HCT116 (cell line): ENCODE results near the gene ZNF274. TPM values are rescaled to one million over a fixed set of nuclear protein-coding genes. Genes with fewer than 3 reads are reported as not detected.

ENCODE experiments used
- ATAC-seq: fragments of 200-7000 bp; cut with Tn5 transposase; 2 replicates; pipeline ENCODE4 v1.9.1; 2020; ENCODE audit warnings: mild to moderate bottlenecking, moderate library complexity
- BruUV-seq: library from RNA; stranded (reverse); fragments of 400-500 nt; replicated peaks from 2 replicates; lab custom pipeline; 2021; lab: Mats Ljungman, UMichigan
- CTCF ChIA-PET: fragments of 300-600 bp; sonication (Branson Sonifier 250); formaldehyde crosslinking; loops from one replicate; lab custom pipeline; 2021; ENCODE audit warnings: antibody characterized with exemption; lab: Charles Lee
- POLR2A ChIA-PET: fragments of 300-600, 350-600 bp; sonication (Branson Sonifier 250); formaldehyde crosslinking; loops from one replicate; lab custom pipeline; 2021; ENCODE audit warnings: antibody characterized with exemption; lab: Charles Lee
- RAD21 ChIA-PET, 2 experiments: fragments of 300-600 bp; sonication (Branson Sonifier 250); formaldehyde crosslinking; loops; one replicate each; lab custom pipeline; 2023; ENCODE audit warnings: low total read pairs in 2 of 2; ENCODE audit not compliant: uncharacterized antibody in 2 of 2, unreplicated experiment in 2 of 2, low non-redundant PET in 1 of 2; lab: Charles Lee
- DNase-seq: peaks from one replicate; pipeline ENCODE4 v3.0.0-alpha.2; 2010; ENCODE audit warnings: low read depth, low spot score
- H2AFZ ChIP-seq: fragments of 200-600 bp; shearing (Covaris generic), sonication (generic); 2 replicates; pipeline ENCODE4 v1.6.1; 2017; ENCODE audit warnings: low read depth, mixed run types, mixed read lengths, antibody characterized with exemption, low read length; ENCODE audit not compliant: poor library complexity, severe bottlenecking
- H3K27ac ChIP-seq: 2 replicates; pipeline ENCODE4 v1.5.1; 2012; ENCODE audit warnings: low read depth, low read length
- H3K27me3 ChIP-seq: fragments of 200-600 bp; sonication (generic); 2 replicates; pipeline ENCODE4 v1.6.1; 2016; ENCODE audit warnings: mixed run types, low read length, mixed read lengths; ENCODE audit not compliant: insufficient read depth
- H3K36me3 ChIP-seq, 2 experiments: fragments of 200-500 bp in 1 of 2; fragments of 200-600 bp in 1 of 2; sonication (Bioruptor generic) in 1 of 2; sonication (generic) in 1 of 2; 2 replicates each; pipeline versions ENCODE4 v1.5.1 to v1.6.1; 2014 to 2016; ENCODE audit warnings: low read length in 2 of 2, inconsistent platforms in 1 of 2, mixed read lengths in 1 of 2, mixed run types in 1 of 2; ENCODE audit not compliant: insufficient read depth in 2 of 2, control insufficient read depth in 1 of 2
- H3K4me1 ChIP-seq, 2 experiments: fragments of 200-600 bp in 1 of 2; sonication (generic) in 1 of 2; 2 replicates each; pipeline versions ENCODE4 v1.5.1 to v1.6.1; 2012 to 2017; ENCODE audit warnings: low read length in 2 of 2, inconsistent platforms in 1 of 2, mild to moderate bottlenecking in 1 of 2, mixed read lengths in 1 of 2, mixed run types in 1 of 2, moderate library complexity in 1 of 2; ENCODE audit not compliant: insufficient read depth in 2 of 2, control insufficient read depth in 1 of 2
- H3K4me2 ChIP-seq: fragments of 200-600 bp; sonication (generic); 2 replicates; pipeline ENCODE4 v1.6.1; 2017; ENCODE audit warnings: mixed run types, low read length, mixed read lengths
- H3K4me3 ChIP-seq, 2 experiments: fragments of 200-600 bp in 1 of 2; sonication (generic) in 1 of 2; replicated peaks in 1 of 2; 2 replicates each; pipeline ENCODE4 v1.5.1; 2011 to 2016; ENCODE audit warnings: low read length in 2 of 2, control low read depth in 1 of 2, low read depth in 1 of 2, mild to moderate bottlenecking in 1 of 2, mixed read lengths in 1 of 2, mixed run types in 1 of 2
- H3K79me2 ChIP-seq: fragments of 200-600 bp; sonication (generic); 2 replicates; pipeline ENCODE4 v1.6.1; 2017; ENCODE audit warnings: mild to moderate bottlenecking, mixed run types, low read length, moderate library complexity, mixed read lengths; ENCODE audit not compliant: insufficient read depth
- H3K9ac ChIP-seq: fragments of 200-600 bp; sonication (generic); 2 replicates; pipeline ENCODE4 v1.6.1; 2016; ENCODE audit warnings: low read length, mixed read lengths
- H3K9me2 ChIP-seq: fragments of 200-600 bp; sonication (generic), shearing (Covaris generic); 2 replicates; pipeline ENCODE4 v1.6.1; 2017; ENCODE audit warnings: mixed run types, mild to moderate bottlenecking, moderate library complexity; ENCODE audit not compliant: insufficient read depth
- H3K9me3 ChIP-seq, 2 experiments: fragments of 200-500 bp in 1 of 2; fragments of 200-600 bp in 1 of 2; sonication (Bioruptor generic) in 1 of 2; sonication (generic) in 1 of 2; 2 replicates each; pipeline ENCODE4 v1.6.1; 2014 to 2017; ENCODE audit warnings: low read length in 2 of 2, mixed read lengths in 2 of 2, inconsistent platforms in 1 of 2, low read depth in 1 of 2, mild to moderate bottlenecking in 1 of 2, mixed run types in 1 of 2, moderate library complexity in 1 of 2; ENCODE audit not compliant: control insufficient read depth in 1 of 2, insufficient read depth in 1 of 2
- H4K20me1 ChIP-seq: fragments of 200-600 bp; sonication (generic), shearing (Covaris generic); 2 replicates; pipeline ENCODE4 v1.6.1; 2017; ENCODE audit warnings: mixed run types, mild to moderate bottlenecking, moderate library complexity; ENCODE audit not compliant: insufficient read depth
- CBX3 ChIP-seq: IDR thresholded peaks from 2 replicates; pipeline ENCODE4 v1.6.1; 2012; ENCODE audit warnings: low read depth
- EGR1 ChIP-seq: IDR thresholded peaks from 2 replicates; pipeline ENCODE4 v1.6.1; 2012; ENCODE audit warnings: low read depth
- ELF1 ChIP-seq: IDR thresholded peaks from 2 replicates; pipeline ENCODE4 v1.6.1; 2012; ENCODE audit warnings: low read depth, borderline replicate concordance
- EZH2phosphoT487 ChIP-seq: fragments of 200-600 bp; IDR thresholded peaks from 2 replicates; pipeline ENCODE4 v1.6.1; 2018; ENCODE audit warnings: antibody characterized with exemption, borderline replicate concordance
- JUND ChIP-seq: IDR thresholded peaks from 2 replicates; pipeline ENCODE4 v1.6.1; 2012
- POLR2A ChIP-seq: IDR thresholded peaks from 2 replicates; pipeline ENCODE4 v1.7.0; 2011; ENCODE audit warnings: borderline replicate concordance; ENCODE audit not compliant: insufficient read depth, insufficient read length; ENCODE audit errors: extremely low read depth
- POLR2AphosphoS5 ChIP-seq: IDR thresholded peaks from 2 replicates; pipeline ENCODE4 v1.6.1; 2011; ENCODE audit warnings: mild to moderate bottlenecking, low read depth, low read length, moderate library complexity
- RAD21 ChIP-seq: IDR thresholded peaks from 2 replicates; pipeline ENCODE4 v1.6.1; 2012; ENCODE audit warnings: low read depth, mild to moderate bottlenecking
- REST ChIP-seq: IDR thresholded peaks from 2 replicates; pipeline ENCODE4 v1.6.1; 2012; ENCODE audit warnings: low read depth
- TCF7L2 ChIP-seq: IDR thresholded peaks from 2 replicates; pipeline ENCODE4 v1.7.0; 2011; ENCODE audit warnings: borderline replicate concordance, inconsistent platforms; ENCODE audit not compliant: insufficient read depth, insufficient read length; ENCODE audit errors: extremely low read depth
- ZNF274 ChIP-seq: fragments of 200-500 bp; sonication (Bioruptor generic); IDR thresholded peaks from 2 replicates; pipeline ENCODE4 v1.6.1; 2014; ENCODE audit warnings: mild to moderate bottlenecking, low read depth, low read length, inconsistent platforms
- intact Hi-C: fragments of 100-400 bp; cut with micrococcal nuclease; formaldehyde crosslinking; loops from 2 replicates; pipeline ENCODE4 v1.10.0; 2022
- total RNA-seq: library from RNA; stranded (reverse); gene quantifications from one replicate; pipeline ENCODE4 v1.2.1, GENCODE V29; 2021; ENCODE audit not compliant: unreplicated experiment
- TF ChIP-seq, protein P1 (sequence below): IDR thresholded peaks from 2 replicates; pipeline ENCODE4 v1.6.1; 2012
- TF ChIP-seq, protein P2 (sequence below), 3 experiments: fragments of 200-600 bp in 1 of 3; sonication (generic) in 1 of 3; IDR thresholded peaks in 2 of 3; conservative IDR thresholded peaks in 1 of 3; 2 replicates each; pipeline ENCODE4 v1.5.1; 2012 to 2017; ENCODE audit warnings: low read depth in 2 of 3, low read length in 2 of 3, antibody characterized with exemption in 1 of 3, borderline replicate concordance in 1 of 3, control low read depth in 1 of 3, mild to moderate bottlenecking in 1 of 3, mixed read lengths in 1 of 3, mixed run types in 1 of 3, moderate library complexity in 1 of 3; ENCODE audit not compliant: insufficient read depth in 1 of 3

ZNF274 gene
- total RNA-seq, 1 experiment from 2014 or later = 7.8 TPM

DNA sequence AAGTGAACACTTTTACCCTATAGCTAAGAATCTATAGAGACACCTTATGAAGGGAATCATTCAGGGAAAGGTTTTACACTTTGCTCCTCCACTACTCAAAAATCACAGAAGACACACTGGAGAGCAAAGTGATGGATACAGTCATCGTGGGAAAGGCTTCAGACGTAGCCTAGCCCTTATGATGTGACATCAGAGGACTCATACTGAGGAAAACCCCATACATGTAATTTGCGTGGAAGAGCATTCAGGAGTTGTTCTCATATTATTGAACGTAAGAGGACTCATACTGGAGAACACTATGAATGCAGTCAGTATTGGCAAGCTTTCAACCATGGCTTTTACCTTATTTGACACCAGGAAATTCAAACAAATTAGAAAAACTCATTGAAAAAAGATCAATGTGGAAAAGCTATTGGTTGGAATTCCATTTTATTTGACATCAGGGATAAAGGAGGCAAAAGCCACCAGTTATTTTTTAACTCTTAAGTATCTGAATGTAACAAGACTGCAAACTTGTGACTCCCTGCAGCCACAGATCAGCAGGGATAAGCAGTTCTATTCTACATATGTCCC, 16.1 kb upstream of the ZNF274 start:
- Histone ChIP-seq H3K36me3 (no peaks in the 10 kb centered on the region), H3K9me2 (no peaks in the 10 kb centered on the region), H4K20me1 (no peaks in the 10 kb centered on the region), H3K9me3 (peaks cover 28 to 31% of the 10 kb centered on the region in 2 experiments; a peak in 3 of 4 replicates), H3K27me3 (no peaks in the 10 kb centered on the region), H3K27ac (no peak overlapping the region), H3K4me3 (no peak overlapping the region), H3K4me2 (no peak overlapping the region), H3K9ac (no peak overlapping the region), H2AFZ (no peak overlapping the region), H3K4me1 (no peaks in the 10 kb centered on the region), H3K79me2 (no peaks in the 10 kb centered on the region)
- no peak for DNase-seq
- ChIA-PET CTCF (no interaction called here), RAD21 (no interaction called here), POLR2A (no interaction called here)
- intact Hi-C loops = no loop called here
- BruUV-seq = no TSS peak
- TF ChIP-seq ELF1 = no peak
- peak; percentile 90 for TF ChIP-seq ZNF274
- TF ChIP-seq, protein P1, sequence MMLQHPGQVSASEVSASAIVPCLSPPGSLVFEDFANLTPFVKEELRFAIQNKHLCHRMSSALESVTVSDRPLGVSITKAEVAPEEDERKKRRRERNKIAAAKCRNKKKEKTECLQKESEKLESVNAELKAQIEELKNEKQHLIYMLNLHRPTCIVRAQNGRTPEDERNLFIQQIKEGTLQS = no peak
- TF ChIP-seq RAD21 = no peak
- ATAC-seq = no peak

DNA sequence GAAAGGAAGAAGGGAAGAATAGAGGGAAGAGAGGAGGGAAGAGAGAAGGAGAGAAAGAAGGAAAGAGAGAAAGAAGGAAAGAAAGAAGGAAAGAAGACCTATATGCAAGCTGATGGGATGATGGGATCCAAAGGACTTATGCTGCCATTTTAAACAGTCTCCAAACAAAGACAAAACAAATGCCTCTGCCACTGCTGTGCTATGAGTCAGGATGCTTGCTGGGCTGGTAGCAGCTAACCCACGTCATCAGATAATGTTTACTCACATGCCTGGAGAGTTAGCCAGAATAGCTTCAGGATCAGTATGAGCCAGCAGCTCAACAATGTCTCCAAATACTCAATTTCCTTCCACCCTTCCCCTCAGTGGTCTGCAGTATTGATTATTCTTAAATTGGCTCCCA, 12.0 kb upstream of the ZNF274 start:
- POLR2A ChIA-PET = interaction anchor here (0.7 kb wide), 1 partner anchor 219 kb away, joined by 3 read pairs; no protein-coding TSS in a partner anchor
- Histone ChIP-seq H3K9me2 (no peaks in the 10 kb centered on the region), H3K4me3 (no peak overlapping the region), H3K4me1 (no peaks in the 10 kb centered on the region), H3K9ac (no peak overlapping the region), H3K9me3 (peaks cover 20 to 28% of the 10 kb centered on the region in 2 experiments; a peak in 2 of 4 replicates), H3K4me2 (no peak overlapping the region), H3K79me2 (no peaks in the 10 kb centered on the region), H4K20me1 (no peaks in the 10 kb centered on the region), H3K27me3 (no peaks in the 10 kb centered on the region), H3K27ac (no peak overlapping the region), H2AFZ (no peak overlapping the region), H3K36me3 (no peaks in the 10 kb centered on the region)
- RAD21 ChIA-PET = no interaction called here
- ATAC-seq (no peak), DNase-seq (no peak)
- CTCF ChIA-PET = no interaction called here
- no TSS peak for BruUV-seq
- intact Hi-C loops = no loop called here
- no peak for TF ChIP-seq EZH2phosphoT487
- TF ChIP-seq EGR1 = no peak
- TF ChIP-seq ELF1 = no peak
- TF ChIP-seq CBX3 = no peak
- no peak for TF ChIP-seq POLR2AphosphoS5
- no peak for TF ChIP-seq JUND
- TF ChIP-seq, protein P2, sequence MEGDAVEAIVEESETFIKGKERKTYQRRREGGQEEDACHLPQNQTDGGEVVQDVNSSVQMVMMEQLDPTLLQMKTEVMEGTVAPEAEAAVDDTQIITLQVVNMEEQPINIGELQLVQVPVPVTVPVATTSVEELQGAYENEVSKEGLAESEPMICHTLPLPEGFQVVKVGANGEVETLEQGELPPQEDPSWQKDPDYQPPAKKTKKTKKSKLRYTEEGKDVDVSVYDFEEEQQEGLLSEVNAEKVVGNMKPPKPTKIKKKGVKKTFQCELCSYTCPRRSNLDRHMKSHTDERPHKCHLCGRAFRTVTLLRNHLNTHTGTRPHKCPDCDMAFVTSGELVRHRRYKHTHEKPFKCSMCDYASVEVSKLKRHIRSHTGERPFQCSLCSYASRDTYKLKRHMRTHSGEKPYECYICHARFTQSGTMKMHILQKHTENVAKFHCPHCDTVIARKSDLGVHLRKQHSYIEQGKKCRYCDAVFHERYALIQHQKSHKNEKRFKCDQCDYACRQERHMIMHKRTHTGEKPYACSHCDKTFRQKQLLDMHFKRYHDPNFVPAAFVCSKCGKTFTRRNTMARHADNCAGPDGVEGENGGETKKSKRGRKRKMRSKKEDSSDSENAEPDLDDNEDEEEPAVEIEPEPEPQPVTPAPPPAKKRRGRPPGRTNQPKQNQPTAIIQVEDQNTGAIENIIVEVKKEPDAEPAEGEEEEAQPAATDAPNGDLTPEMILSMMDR (IDR thresholded peaks at IDR 0.05 in 2 of 3, conservative IDR thresholded peaks at IDR 0.05 in 1 of 3; ENCODE audit: borderline replicate concordance in 1 of 3, insufficient read depth in 1 of 3, low read depth in 2 of 3, low read length in 2 of 3) = no peak
- TF ChIP-seq TCF7L2 = no peak
- no peak for TF ChIP-seq RAD21
- TF ChIP-seq REST = no peak
- TF ChIP-seq, protein P1 = no peak
- no peak for TF ChIP-seq POLR2A
